Mononuclear cell (primary cell): ENCODE data around the gene PHLPP1. TPM values are rescaled to one million over a fixed set of nuclear protein-coding genes. Genes with fewer than 3 reads are reported as not detected.

Experiments
- H3K27me3 ChIP-seq: 2 replicates; pipeline ENCODE4 v1.6.0; 2011; ENCODE audit warnings: low read length, control low read depth; ENCODE audit not compliant: insufficient read depth
- H3K4me1 ChIP-seq: 2 replicates; pipeline ENCODE4 v1.5.1; 2011; ENCODE audit warnings: mild to moderate bottlenecking, low read length, control low read depth; ENCODE audit not compliant: insufficient read depth
- H3K4me3 ChIP-seq: 2 replicates; pipeline ENCODE4 v1.5.1; 2011; ENCODE audit warnings: mild to moderate bottlenecking, low read length, moderate library complexity
- H3K9me3 ChIP-seq: 2 replicates; pipeline ENCODE4 v1.5.1; 2011; ENCODE audit warnings: low read depth, mild to moderate bottlenecking, control low read depth, low read length
- total RNA-seq: library from RNA; depleted of rRNA; stranded (reverse); fragments of >200 nt; gene quantifications from one replicate; pipeline ENCODE4 v1.2.3, GENCODE V29; 2012

PHLPP1 gene
- total RNA-seq, 1 donor, result 9.1 TPM

- H3K9me3 ChIP-seq, result no peaks in the 10 kb centered on the region
- peaks cover 4% of the 10 kb centered on the region for H3K4me1 ChIP-seq
- no peaks in the 10 kb centered on the region for H3K27me3 ChIP-seq
- no peak overlapping the region for H3K4me3 ChIP-seq
Measured at GRCh38 chr18:62749389-62749788, 34.0 kb downstream of the PHLPP1 start.

GRCh38 chr18:62751341-62751821 is 36.0 kb downstream of the PHLPP1 start:
- Histone ChIP-seq H3K27me3 (no peaks in the 10 kb centered on the region), H3K9me3 (no peaks in the 10 kb centered on the region), H3K4me1 (peaks cover 4% of the 10 kb centered on the region), H3K4me3 (no peak overlapping the region)

GRCh38 chr18:62751977-62752376 is 36.6 kb downstream of the PHLPP1 start:
- Histone ChIP-seq H3K4me3 (no peak overlapping the region), H3K27me3 (no peaks in the 10 kb centered on the region), H3K4me1 (peaks cover 4% of the 10 kb centered on the region), H3K9me3 (no peaks in the 10 kb centered on the region)

- H3K4me1 ChIP-seq, result peaks cover 4% of the 10 kb centered on the region
- no peak overlapping the region for H3K4me3 ChIP-seq
- no peaks in the 10 kb centered on the region for H3K9me3 ChIP-seq
- H3K27me3 ChIP-seq, result no peaks in the 10 kb centered on the region
Measured at GRCh38 chr18:62754026-62754425, 38.7 kb downstream of the PHLPP1 start.

GRCh38 chr18:62755454-62755853 is 40.1 kb downstream of the PHLPP1 start:
- no peak overlapping the region for H3K4me3 ChIP-seq
- H3K9me3 ChIP-seq, result no peaks in the 10 kb centered on the region
- peaks cover 4% of the 10 kb centered on the region for H3K4me1 ChIP-seq
- no peaks in the 10 kb centered on the region for H3K27me3 ChIP-seq

GRCh38 chr18:62755946-62756345 is 40.6 kb downstream of the PHLPP1 start:
- Histone ChIP-seq H3K27me3 (no peaks in the 10 kb centered on the region), H3K4me1 (peaks cover 4% of the 10 kb centered on the region), H3K4me3 (no peak overlapping the region), H3K9me3 (no peaks in the 10 kb centered on the region)

- H3K4me3 ChIP-seq, result no peak overlapping the region
- no peaks in the 10 kb centered on the region for H3K27me3 ChIP-seq
- H3K9me3 ChIP-seq, result no peaks in the 10 kb centered on the region
- no peaks in the 10 kb centered on the region for H3K4me1 ChIP-seq
Measured at GRCh38 chr18:62757399-62758010, 42.2 kb downstream of the PHLPP1 start.

GRCh38 chr18:62758591-62758990 is 43.2 kb downstream of the PHLPP1 start:
- H3K4me3 ChIP-seq, result no peak overlapping the region
- no peaks in the 10 kb centered on the region for H3K27me3 ChIP-seq
- no peaks in the 10 kb centered on the region for H3K4me1 ChIP-seq

GRCh38 chr18:62759704-62760402 is 44.5 kb downstream of the PHLPP1 start:
- no peaks in the 10 kb centered on the region for H3K27me3 ChIP-seq
- no peak overlapping the region for H3K4me3 ChIP-seq
- no peaks in the 10 kb centered on the region for H3K4me1 ChIP-seq
- H3K9me3 ChIP-seq, result no peaks in the 10 kb centered on the region

More at GRCh38 chr18:62758591-62758990, 43.2 kb downstream of the PHLPP1 start:
- no peaks in the 10 kb centered on the region for H3K9me3 ChIP-seq

- H3K4me3 ChIP-seq, result no peak overlapping the region
- H3K27me3 ChIP-seq, result no peaks in the 10 kb centered on the region
- no peaks in the 10 kb centered on the region for H3K4me1 ChIP-seq
- no peaks in the 10 kb centered on the region for H3K9me3 ChIP-seq
Measured at GRCh38 chr18:62760403-62760734, 45.0 kb downstream of the PHLPP1 start.

- Histone ChIP-seq H3K4me3 (no peak overlapping the region), H3K4me1 (no peaks in the 10 kb centered on the region), H3K9me3 (no peaks in the 10 kb centered on the region), H3K27me3 (no peaks in the 10 kb centered on the region)
Measured at GRCh38 chr18:62763101-62763521, 47.8 kb downstream of the PHLPP1 start.

- Histone ChIP-seq H3K4me1 (no peaks in the 10 kb centered on the region), H3K4me3 (no peak overlapping the region), H3K9me3 (no peaks in the 10 kb centered on the region), H3K27me3 (no peaks in the 10 kb centered on the region)
Measured at GRCh38 chr18:62766266-62766665, 50.9 kb downstream of the PHLPP1 start.

GRCh38 chr18:62767321-62767720 is 52.0 kb downstream of the PHLPP1 start:
- no peaks in the 10 kb centered on the region for H3K4me1 ChIP-seq
- no peak overlapping the region for H3K4me3 ChIP-seq
- no peaks in the 10 kb centered on the region for H3K9me3 ChIP-seq
- H3K27me3 ChIP-seq, result no peaks in the 10 kb centered on the region

- H3K27me3 ChIP-seq, result no peaks in the 10 kb centered on the region
- no peaks in the 10 kb centered on the region for H3K9me3 ChIP-seq
- H3K4me1 ChIP-seq, result no peaks in the 10 kb centered on the region
- no peak overlapping the region for H3K4me3 ChIP-seq
Measured at GRCh38 chr18:62767836-62768557, 52.7 kb downstream of the PHLPP1 start.

GRCh38 chr18:62768558-62768943 is 53.2 kb downstream of the PHLPP1 start:
- Histone ChIP-seq H3K27me3 (no peaks in the 10 kb centered on the region), H3K4me1 (no peaks in the 10 kb centered on the region), H3K4me3 (no peak overlapping the region), H3K9me3 (no peaks in the 10 kb centered on the region)
